Fibroblast of peridontal ligament (primary cell): ENCODE data around the gene PHC1.

Experiments used
- DNase-seq: peaks from one replicate; pipeline ENCODE4 v3.0.0-alpha.2; 2010; ENCODE audit errors: extremely low read depth

The PHC1 gene

GRCh38 chr12:8950221-8950527, 35.9 kb downstream of the PHC1 start:
- DNase-seq: no peak

GRCh38 chr12:8950702-8951478, 36.6 kb downstream of the PHC1 start:
- peak; percentile 12 for DNase-seq

- no peak for DNase-seq
These were observed 37.4 kb downstream of the PHC1 start for GRCh38 chr12:8951744-8952143.

GRCh38 chr12:8953773-8954402, 39.6 kb downstream of the PHC1 start:
- no peak for DNase-seq

GRCh38 chr12:8956073-8956472, 41.8 kb downstream of the PHC1 start:
- no peak for DNase-seq

GRCh38 chr12:8956772-8957171, 42.5 kb downstream of the PHC1 start:
- no peak for DNase-seq

- DNase-seq: no peak
These were observed 43.3 kb downstream of the PHC1 start for GRCh38 chr12:8957561-8957960.

- DNase-seq: no peak
These were observed 43.8 kb downstream of the PHC1 start for GRCh38 chr12:8958066-8958465.

GRCh38 chr12:8960176-8960575, 45.9 kb downstream of the PHC1 start:
- DNase-seq: no peak

- no peak for DNase-seq
These were observed 54.5 kb downstream of the PHC1 start for GRCh38 chr12:8968761-8969160.

- DNase-seq: no peak
These were observed 55.6 kb downstream of the PHC1 start for GRCh38 chr12:8969861-8970411.

- no peak for DNase-seq
These were observed 56.1 kb downstream of the PHC1 start for GRCh38 chr12:8970432-8970831.

- DNase-seq: no peak
These were observed 65.8 kb downstream of the PHC1 start for GRCh38 chr12:8980137-8980536.

GRCh38 chr12:8985213-8985754, 71.0 kb downstream of the PHC1 start:
- DNase-seq: no peak

GRCh38 chr12:8987163-8987562, 72.9 kb downstream of the PHC1 start:
- no peak for DNase-seq

- no peak for DNase-seq
These were observed 73.4 kb downstream of the PHC1 start for GRCh38 chr12:8987685-8988084.

- DNase-seq: no peak
These were observed 75.1 kb downstream of the PHC1 start, which contains the start of gene KLRG1 for GRCh38 chr12:8989413-8989812. KLRG1 (plus strand) TSS chr12:8989546; CDS start chr12:8989636, 90 bp downstream.
